GM18526 (cell line): ENCODE measurements around the gene C19orf47.

Source experiments
- POLR2A ChIP-seq: IDR thresholded peaks from 3 replicates; pipeline ENCODE4 v1.6.1; 2011; ENCODE audit not compliant: insufficient read length; ENCODE audit errors: extremely low read depth

The C19orf47 gene

GRCh38 chr19:40381321-40381720 is 33.1 kb upstream of the C19orf47 start:
- TF ChIP-seq POLR2A = no peak

GRCh38 chr19:40380199-40381037 is 32.2 kb upstream of the C19orf47 start:
- no peak for TF ChIP-seq POLR2A

GRCh38 chr19:40379446-40380198 is 31.4 kb upstream of the C19orf47 start:
- no peak for TF ChIP-seq POLR2A

- no peak for TF ChIP-seq POLR2A
Observed at GRCh38 chr19:40378509-40378908, 30.3 kb upstream of the C19orf47 start.

GRCh38 chr19:40377876-40378385 is 29.7 kb upstream of the C19orf47 start:
- no peak for TF ChIP-seq POLR2A

GRCh38 chr19:40376286-40376862 is 28.2 kb upstream of the C19orf47 start:
- TF ChIP-seq POLR2A = no peak

- no peak for TF ChIP-seq POLR2A
Observed at GRCh38 chr19:40374084-40374483, 25.9 kb upstream of the C19orf47 start.

- TF ChIP-seq POLR2A = no peak
Observed at GRCh38 chr19:40371802-40372122, 23.6 kb upstream of the C19orf47 start.

GRCh38 chr19:40370997-40371801 is 23.0 kb upstream of the C19orf47 start:
- TF ChIP-seq POLR2A = no peak

GRCh38 chr19:40369797-40370196 is 21.6 kb upstream of the C19orf47 start:
- TF ChIP-seq POLR2A = no peak

GRCh38 chr19:40367577-40368434 is 19.6 kb upstream of the C19orf47 start:
- TF ChIP-seq POLR2A = no peak

- no peak for TF ChIP-seq POLR2A
Observed at GRCh38 chr19:40366697-40367561, 18.7 kb upstream of the C19orf47 start.
